Activated naive CD4-positive, alpha-beta T cell (primary cell): ENCODE results near the gene GMPPA.
A peak's percentile ranks its signal among the peaks of the same experiment; 100 is the strongest.

ENCODE experiments used
- DNase-seq, 4 experiments: peaks; one replicate each; lab custom pipeline; 2025; lab: John Stamatoyannopoulos, UW

GMPPA gene

DNA sequence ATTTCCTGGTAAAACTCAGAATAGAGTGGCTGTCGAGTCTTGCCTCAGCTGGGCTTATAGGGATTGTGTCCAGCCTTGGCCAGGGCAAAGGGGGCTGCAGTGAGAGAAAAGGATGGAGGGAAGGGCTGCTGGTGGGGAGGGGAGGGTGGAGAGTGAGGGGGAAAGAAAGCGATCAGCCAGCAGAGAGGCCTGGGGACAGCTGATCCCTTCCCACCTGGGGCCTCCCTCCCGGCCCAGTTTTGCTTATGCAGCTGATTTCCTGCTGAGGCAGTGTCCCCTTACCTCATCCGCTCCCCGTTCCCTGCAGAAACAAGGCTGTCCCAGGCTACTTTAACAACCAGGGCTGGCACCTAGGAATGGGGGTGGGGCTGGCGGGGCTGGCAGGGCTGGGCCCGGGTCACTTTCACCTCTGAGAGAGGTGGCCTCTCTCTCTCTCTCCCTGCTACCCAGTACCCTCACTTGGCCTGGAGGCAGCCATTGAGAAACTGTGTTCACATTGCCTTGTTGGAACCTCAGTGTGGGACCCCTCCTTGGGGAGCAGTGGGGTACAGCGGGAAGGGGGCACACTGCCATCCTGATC lies 12.2 kb upstream of the GMPPA start:
- DNase-seq = no peak

DNA sequence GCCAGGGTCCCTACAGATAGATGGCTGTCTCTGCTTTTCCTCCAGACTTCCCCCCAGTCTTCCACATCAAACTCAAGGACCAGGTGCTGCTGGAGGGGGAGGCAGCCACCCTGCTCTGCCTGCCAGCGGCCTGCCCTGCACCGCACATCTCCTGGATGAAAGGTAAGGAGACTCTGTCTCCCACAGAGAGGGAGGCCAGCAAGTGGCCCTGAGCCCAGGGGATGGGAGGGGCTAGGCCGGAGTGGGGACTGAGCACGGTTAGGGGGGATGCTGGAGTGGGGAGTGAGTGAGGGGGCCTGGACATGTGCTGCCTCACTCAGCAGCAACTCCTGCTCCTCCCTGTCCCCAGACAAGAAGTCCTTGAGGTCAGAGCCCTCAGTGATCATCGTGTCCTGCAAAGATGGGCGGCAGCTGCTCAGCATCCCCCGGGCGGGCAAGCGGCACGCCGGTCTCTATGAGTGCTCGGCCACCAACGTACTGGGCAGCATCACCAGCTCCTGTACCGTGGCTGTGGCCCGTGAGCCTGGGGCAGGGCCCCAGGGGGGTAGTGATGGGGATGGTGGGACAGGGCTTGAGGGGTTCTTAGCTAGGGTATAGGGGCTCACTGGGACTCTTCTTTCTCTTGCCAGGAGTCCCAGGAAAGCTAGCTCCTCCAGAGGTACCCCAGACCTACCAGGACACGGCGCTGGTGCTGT lies 10.4 kb upstream of the GMPPA start:
- DNase-seq = no peak

DNA sequence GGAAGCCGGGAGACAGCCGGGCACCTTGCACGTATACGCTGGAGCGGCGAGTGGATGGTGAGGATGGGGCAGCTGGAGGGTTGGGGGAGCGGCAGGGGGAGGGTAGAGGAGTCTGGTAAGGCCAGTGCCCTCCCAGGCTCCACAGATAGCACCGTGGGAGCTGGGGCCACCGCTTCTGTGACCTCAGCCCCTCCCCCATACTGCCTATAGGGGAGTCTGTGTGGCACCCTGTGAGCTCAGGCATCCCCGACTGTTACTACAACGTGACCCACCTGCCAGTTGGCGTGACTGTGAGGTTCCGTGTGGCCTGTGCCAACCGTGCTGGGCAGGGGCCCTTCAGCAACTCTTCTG lies 9.9 kb upstream of the GMPPA start:
- no peak for DNase-seq

DNA sequence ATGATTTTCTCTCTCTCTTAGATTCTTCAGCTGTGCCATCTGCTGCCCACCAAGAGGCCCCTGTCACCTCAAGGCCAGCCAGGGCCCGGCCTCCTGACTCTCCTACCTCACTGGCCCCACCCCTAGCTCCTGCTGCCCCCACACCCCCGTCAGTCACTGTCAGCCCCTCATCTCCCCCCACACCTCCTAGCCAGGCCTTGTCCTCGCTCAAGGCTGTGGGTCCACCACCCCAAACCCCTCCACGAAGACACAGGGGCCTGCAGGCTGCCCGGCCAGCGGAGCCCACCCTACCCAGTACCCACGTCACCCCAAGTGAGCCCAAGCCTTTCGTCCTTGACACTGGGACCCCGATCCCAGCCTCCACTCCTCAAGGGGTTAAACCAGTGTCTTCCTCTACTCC lies 9.4 kb upstream of the GMPPA start:
- no peak for DNase-seq

DNA sequence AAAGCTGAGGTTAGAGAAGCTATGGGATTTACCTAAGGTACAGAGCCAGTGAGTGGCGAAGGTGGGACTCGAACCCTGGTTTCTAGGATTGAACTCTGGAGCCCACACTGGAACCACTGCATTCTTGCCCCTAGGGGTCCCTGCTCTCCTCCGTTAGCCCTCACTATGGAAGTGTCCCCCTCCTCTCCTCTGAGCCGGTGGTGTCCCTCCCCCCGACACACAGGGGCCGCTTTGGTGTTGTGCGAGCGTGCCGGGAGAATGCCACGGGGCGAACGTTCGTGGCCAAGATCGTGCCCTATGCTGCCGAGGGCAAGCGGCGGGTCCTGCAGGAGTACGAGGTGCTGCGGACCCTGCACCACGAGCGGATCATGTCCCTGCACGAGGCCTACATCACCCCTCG lies 8.5 kb upstream of the GMPPA start:
- no peak for DNase-seq

DNA sequence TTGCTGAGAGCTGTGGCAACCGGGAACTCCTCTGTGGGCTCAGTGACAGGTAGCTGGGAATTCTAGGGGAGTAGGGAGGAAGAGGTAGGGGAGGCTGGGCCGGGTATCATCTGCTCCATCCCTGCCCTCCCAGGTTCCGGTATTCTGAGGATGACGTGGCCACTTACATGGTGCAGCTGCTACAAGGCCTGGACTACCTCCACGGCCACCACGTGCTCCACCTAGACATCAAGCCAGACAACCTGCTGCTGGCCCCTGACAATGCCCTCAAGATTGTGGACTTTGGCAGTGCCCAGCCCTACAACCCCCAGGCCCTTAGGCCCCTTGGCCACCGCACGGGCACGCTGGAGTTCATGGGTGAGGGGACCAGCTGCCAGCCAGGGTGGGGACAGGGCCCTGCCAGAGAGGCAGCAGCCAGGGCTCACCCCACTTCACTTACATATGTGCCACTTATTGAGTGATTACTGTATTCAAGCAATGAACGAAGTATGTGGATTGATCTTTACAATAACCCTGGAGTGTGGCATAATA lies 8.0 kb upstream of the GMPPA start:
- no peak for DNase-seq

DNA sequence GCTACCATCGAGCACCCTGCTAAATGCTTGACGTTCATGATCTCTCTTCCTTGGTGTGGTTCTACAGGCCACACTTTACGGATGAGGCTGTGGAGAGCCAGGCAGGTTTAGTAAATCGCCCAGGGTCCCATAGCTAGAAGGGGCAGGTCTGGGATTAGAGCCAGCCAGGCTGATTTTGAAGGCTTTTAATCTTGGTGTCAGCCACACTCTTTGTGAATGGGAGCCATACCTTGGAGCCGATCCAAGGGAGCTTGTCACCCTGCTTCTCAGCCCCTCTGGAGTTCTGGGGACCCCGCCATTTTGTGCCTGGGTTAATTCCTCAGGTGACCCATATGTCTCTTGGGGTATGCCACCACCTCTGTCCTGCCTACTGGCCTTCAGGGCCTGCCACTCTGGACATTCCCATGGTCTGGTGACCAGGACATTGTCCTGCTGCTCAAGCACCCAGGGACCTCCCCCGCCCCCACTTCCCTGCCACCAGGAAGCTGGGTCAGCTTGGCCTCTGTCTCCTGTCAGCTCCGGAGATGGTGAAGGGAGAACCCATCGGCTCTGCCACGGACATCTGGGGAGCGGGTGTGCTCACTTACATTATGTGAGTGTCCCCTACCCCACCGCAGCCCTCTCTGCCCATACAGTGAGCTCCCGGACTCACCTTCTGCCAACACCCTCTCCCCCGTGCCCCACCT lies 7.3 kb upstream of the GMPPA start:
- no peak for DNase-seq

DNA sequence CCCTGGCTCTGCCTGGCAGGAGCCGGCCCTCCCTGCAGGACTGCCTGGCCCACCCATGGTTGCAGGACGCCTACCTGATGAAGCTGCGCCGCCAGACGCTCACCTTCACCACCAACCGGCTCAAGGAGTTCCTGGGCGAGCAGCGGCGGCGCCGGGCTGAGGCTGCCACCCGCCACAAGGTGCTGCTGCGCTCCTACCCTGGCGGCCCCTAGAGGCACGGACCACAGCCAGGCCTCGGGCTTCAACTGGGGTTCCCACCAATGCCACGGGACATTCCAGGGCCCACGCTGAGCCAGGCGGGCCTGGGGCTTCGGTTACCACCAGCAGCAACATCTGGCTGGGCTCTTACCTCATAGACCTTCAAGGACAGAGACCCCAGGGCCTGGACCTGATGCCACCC lies 6.1 kb upstream of the GMPPA start:
- no peak for DNase-seq

DNA sequence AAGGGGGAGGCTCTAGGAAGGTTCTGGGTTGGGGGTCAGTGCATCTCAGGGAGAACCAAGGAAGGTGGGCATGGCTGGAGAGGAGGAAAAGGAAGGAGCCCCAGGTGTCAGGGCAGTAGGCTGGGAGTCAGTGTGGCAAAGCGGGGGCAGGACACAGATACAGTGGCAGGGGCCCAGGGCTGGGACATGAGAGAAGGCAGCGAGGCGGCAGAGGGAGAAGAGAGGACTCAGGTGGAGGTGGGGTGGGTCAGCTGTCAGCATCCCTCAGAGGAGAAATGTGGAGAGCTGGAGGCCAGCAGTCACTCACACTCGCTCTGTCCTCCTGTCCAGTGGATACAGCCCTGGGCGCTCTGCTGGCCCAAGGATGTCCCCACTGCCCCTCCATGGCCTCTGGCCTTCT lies 5.6 kb upstream of the GMPPA start:
- no peak for DNase-seq

DNA sequence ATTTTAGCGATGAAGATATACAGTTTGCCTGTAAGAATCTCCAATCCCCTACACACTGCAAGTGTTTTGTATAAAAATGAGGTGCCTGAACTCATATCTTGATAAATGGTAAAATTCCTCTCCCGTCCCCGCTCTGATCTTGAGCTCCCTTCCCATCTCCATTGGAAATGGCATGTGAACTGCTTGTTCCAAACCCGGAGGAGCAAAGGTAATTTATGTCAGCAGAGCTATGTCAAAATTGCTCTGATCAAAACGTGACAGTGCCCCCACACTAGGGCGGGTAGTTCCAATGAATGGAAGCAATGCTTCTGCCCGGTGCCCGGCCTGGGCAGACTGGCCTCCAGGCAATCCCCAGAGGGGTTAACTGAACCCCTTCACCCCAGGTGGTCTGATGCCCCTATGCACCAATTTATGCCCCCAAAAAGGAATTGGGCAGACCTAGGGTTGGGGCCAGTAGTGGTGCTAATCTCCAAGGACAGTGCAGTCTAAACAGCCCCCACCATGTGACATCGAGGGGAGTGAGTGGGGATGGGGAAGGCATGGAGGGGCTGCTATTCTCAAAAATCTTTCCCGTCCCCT lies 3.6 kb upstream of the GMPPA start:
- no peak for DNase-seq

DNA sequence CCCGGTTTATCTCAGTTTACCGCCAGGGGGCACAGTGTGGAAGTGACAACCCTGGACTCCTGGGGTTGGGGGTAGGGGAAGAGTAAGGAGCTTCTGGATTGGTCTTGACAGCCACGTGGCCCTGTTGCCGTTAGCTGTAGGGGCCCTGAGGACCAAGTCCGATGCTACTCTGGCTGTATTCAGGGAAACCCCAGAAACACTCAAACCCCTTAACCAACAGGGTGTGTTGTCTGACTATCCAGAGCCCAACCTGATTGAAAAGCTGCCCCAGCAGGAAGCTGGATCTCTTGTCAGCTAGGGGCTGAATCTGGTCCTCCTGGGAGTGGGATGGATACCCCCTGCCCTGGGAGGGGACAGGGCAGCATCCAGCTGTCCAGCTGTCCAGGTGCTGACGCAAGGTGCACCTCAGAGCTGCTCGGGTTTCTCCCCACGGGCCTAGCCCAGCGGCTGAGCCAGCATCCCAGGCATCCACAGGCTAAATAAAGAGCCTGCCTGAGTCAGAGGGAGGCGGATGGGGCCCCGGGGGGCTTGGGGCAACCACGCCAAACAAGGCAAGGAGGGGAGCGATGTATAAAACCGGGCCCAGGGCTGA lies 3.1 kb upstream of the GMPPA start:
- peak in 2 of 4 experiments; percentile 11 to 24 for DNase-seq

DNA sequence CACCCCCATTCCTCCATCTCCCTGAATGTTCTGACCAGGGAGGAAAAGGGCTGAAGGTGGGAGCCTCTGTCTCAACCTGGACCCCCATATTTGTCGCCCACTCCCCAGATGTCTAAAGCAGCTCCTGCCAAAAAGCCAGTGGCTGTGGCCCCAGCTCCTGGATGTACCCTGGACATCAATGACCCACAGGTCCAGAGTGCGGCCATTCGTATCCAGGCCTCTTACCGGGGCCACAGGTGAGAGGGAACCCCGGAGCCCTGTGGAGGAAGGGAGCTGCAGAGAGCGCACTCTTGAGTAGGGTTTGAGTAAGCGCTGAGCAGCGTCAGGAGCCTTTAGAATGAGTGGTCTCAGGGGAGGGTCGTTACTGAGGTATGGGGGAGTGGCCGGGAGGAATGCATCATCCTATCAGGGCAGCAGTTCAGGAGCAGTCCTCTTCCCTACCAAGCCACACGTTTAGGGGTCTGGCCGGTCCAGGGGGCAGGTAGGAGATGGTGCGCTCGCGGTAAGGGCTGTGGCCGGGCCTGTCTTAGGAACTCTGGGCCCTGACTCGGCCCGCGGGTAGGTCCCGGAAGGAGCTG lies 2.4 kb upstream of the GMPPA start:
- no peak for DNase-seq

DNA sequence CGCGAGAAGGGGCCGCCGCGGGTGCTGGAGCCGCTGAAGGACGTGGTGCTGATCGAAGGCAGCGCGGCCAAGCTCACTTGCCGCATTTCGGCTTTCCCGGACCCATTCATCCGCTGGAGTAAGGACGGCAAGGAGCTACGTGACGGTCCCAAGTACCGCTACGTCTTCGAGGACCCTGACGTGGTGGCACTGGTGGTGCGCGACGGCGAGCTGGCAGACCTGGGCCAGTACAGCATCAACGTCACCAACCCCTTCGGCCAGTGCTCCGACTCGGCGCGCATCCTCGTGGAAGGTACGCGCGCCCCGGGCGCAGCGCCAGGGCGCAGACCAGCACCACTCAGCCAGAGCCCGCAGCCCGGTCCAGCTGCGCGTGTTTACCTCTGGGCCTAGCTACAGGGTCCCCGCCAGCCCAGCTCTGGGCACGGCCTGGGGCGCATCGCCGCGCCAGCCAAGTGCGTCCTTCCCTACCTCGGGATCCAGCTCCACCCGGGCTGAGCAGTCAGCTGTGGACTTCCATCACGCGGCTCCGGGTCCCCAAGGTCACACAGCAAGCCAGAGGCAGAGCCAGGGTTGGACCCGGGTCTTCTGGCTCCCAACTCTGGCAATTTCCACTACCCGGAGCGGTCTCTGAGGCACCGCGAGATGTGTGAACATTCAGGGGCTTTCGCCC lies 1.7 kb upstream of the GMPPA start:
- DNase-seq = no peak

DNA sequence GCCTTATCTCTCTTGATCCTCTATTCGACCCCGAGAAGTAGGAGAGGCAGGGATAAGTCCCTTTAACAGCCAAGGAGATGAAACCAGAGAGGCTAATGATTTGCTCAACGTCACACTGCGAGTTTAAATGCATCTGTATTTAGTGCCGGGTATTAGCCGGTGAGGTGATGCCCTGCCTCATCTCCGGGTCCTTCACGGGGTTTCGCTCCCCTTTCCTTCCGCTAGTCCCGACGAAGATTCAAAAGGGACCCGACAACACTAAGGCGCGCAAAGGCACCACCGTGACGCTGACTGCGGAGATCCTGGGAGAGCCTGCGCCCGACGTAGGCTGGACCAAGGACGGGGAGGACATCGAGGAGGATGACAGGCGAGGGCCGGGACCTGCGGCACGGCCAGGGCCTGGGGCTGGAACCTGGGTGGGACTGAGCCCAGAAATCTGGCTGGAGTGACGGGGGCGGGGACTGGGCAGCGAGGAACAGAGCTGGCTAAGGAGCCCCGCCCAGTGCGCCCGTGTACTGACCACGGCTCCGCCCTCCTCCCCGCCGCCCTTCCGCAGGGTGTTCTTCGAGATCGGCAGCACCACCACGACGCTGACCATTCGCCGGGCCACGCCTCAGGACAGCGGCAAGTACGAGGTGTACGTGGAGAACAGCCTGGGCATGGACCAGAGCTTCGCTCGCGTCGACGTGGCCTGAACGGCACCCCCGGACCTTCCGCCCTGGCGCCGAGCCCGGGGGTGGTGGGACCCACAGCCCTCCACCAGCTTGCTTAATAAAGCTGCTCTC lies 1.0 kb upstream of the GMPPA start:
- DNase-seq = no peak

DNA sequence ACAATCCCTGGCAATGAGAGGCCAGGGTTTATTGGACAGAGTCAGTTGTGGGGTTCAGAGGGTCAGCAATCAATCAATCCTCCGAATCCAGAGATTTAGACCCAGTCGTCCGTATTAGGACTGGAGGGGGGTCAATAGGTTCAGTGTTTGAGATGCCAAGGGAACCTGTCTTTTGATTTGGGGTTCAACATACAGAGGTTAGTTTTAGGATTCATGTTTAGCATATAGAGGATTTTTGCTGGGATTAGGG lies 292 bp downstream of the GMPPA start:
- DNase-seq = no peak

DNA sequence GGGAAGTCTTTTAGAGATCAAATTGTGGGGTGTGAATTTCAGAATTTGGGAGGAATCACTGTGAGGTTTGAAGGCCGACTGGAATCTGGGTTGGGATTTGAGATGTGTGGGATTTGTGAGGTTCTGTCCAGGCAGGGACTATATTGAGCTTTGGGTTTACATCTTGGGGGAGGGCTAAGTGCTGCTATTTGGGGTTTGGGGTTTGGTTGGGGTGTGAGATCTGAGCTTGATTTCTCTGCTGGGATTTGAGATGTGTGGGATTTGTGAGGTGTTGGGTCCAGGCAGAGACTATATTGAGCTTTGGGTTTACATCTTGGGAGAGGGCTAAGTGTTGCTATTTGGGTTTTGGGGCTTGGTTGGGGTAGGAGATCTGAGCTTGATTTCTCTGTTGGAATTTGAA lies 864 bp downstream of the GMPPA start:
- DNase-seq = no peak

DNA sequence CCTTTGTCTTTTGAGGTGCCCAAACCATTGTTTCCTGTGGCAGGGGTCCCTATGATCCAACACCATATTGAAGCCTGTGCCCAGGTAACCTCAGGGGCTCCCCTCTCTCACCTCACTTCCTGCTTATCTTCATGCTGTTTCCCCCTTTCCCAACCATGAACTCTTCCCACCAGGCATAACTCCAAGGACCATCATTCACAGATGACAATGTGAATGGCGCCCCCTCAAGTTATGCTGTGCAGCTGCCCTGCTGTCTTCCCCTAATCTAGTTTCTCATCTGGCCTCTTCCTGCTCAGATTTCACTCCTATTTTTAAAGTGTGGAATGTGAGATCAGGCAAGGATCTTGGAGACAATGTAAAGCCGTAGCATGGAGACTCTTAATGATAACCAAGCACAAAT lies 1.4 kb downstream of the GMPPA start:
- no peak for DNase-seq

DNA sequence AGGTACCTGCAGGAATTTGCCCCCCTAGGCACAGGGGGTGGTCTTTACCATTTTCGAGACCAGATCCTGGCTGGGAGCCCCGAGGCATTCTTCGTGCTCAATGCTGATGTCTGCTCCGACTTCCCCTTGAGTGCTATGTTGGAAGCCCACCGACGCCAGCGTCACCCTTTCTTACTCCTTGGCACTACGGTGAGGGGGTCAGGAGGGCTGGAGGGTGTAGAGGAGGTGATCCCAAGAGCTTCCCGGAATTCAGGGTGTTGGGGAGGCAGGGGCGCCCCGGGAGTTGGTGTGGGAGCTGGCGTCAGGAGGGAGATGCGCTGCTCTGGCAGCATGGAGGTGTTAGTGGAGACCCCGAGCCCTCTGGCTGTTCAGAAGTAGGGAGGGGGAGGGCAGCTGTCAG lies 3.2 kb downstream of the GMPPA start:
- no peak for DNase-seq

DNA sequence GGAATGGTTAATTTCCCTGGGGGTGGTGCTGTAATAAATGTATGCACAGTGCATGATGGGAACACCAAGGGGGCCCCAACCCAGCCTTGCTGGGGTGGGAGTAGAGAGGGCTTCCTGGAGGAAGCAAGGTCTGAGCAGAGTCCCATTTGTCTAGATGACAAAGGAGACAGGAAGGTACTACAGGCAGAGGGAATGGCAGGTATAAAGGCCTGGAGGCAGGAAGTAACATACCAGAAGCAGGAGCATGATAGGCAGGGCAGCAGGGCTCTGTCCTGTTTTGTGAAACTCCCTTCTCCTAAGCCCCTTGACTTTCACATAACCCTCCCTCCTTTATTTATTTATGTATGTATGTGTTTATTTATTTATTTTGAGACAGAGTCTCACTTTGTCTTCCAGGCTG lies 3.9 kb downstream of the GMPPA start:
- DNase-seq = no peak

DNA sequence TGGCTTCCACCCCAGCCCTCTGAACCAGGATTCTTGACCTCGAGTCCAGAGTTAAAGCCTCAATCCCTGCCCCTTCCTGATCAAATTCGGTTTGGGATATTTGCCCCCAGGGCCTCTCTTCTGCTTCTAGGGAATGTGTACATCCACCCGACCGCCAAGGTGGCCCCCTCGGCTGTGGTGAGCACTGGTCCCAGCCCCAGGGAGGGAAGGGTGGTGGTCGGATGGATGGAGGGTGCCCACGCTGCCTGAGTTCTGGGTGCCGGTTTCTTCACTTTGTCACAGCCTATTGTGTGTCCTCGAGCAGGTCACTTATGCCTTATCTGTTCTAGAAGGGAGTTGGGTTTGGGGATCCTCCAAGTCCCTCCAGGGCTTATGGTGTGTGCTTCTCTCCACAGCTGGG lies 6.9 kb downstream of the GMPPA start:
- no peak for DNase-seq

DNA sequence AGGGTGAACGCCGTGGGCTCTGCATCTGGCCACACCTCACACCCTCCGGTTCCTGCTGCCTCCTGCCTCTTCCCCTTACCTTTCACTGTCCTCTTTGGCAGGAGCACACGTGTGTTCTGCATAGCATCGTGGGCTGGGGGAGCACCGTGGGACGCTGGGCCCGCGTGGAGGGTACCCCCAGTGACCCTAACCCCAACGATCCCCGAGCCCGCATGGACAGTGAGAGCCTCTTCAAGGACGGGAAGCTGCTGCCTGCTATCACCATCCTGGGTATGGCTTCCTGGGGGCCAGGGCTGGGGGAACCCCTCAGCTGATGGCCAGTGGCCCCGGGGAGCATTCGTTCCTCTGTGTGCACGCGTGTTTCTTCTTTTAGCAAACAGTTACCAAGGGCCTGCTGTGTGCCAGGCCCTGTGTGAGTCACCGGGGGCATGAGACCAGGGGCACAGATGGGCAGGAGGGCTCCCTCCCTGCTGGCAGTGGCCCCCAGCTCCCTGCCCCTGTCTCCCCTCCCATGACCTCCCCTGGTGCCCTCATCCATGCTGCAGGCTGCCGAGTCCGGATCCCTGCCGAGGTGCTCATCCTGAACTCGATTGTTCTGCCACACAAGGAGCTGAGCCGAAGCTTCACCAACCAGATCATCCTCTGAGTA lies 7.6 kb downstream of the GMPPA start:
- DNase-seq = no peak
